ENCODE measurements around the gene HS2ST1. TPM values are rescaled to one million over a fixed set of nuclear protein-coding genes. Genes with fewer than 3 reads are reported as not detected.
A peak's percentile ranks its signal among the peaks of the same experiment; 100 is the strongest.

HS2ST1 gene
- total RNA-seq, 2 donors from 2014 or later, result 6.5 to 10.4 TPM

- Histone ChIP-seq H3K27ac (no peak overlapping the region), H3K4me3 (no peak overlapping the region), H3K36me3 (no peaks in the 10 kb centered on the region), H3K9me3 (no peaks in the 10 kb centered on the region), H3K27me3 (replicated peaks; ENCODE audit: insufficient read depth) (no peaks in the 10 kb centered on the region), H3K4me1 (ENCODE audit: control insufficient read depth in 1 of 2, low read depth in 2 of 2) (no peaks in the 10 kb centered on the region)
- peak; percentile 69 for ATAC-seq (ENCODE audit: insufficient number of reproducible peaks, low FRiP score, low read depth)
- DNase-seq (ENCODE audit: low spot score), result no peak
- no peak for TF ChIP-seq CTCF (IDR thresholded peaks at IDR 0.05)
Observed at GRCh38 chr1:87113313-87113712, 198.9 kb downstream of the HS2ST1 start.

GRCh38 chr1:87115317-87115890 is 201.0 kb downstream of the HS2ST1 start:
- DNase-seq (ENCODE audit: low spot score) (no peak), ATAC-seq (ENCODE audit: insufficient number of reproducible peaks, low FRiP score, low read depth) (no peak)
- no peaks in the 10 kb centered on the region for H3K9me3 ChIP-seq
- no peak overlapping the region for H3K4me3 ChIP-seq
- no peaks in the 10 kb centered on the region for H3K4me1 ChIP-seq (ENCODE audit: control insufficient read depth in 1 of 2, low read depth in 2 of 2)
- TF ChIP-seq CTCF (IDR thresholded peaks at IDR 0.05), result no peak
- no peaks in the 10 kb centered on the region for H3K27me3 ChIP-seq (replicated peaks; ENCODE audit: insufficient read depth)
- no peaks in the 10 kb centered on the region for H3K36me3 ChIP-seq
- no peak overlapping the region for H3K27ac ChIP-seq

GRCh38 chr1:87115891-87116290 is 201.5 kb downstream of the HS2ST1 start:
- Histone ChIP-seq H3K4me1 (ENCODE audit: control insufficient read depth in 1 of 2, low read depth in 2 of 2) (no peaks in the 10 kb centered on the region), H3K27ac (no peak overlapping the region), H3K27me3 (replicated peaks; ENCODE audit: insufficient read depth) (no peaks in the 10 kb centered on the region), H3K36me3 (no peaks in the 10 kb centered on the region), H3K4me3 (no peak overlapping the region), H3K9me3 (no peaks in the 10 kb centered on the region)
- no peak for DNase-seq (ENCODE audit: low spot score)
- no peak for ATAC-seq (ENCODE audit: insufficient number of reproducible peaks, low FRiP score, low read depth)
- no peak for TF ChIP-seq CTCF (IDR thresholded peaks at IDR 0.05)

- no peak overlapping the region for H3K4me3 ChIP-seq
- no peaks in the 10 kb centered on the region for H3K36me3 ChIP-seq
- H3K4me1 ChIP-seq (ENCODE audit: control insufficient read depth in 1 of 2, low read depth in 2 of 2), result no peaks in the 10 kb centered on the region
- DNase-seq (ENCODE audit: low spot score) (no peak), ATAC-seq (ENCODE audit: insufficient number of reproducible peaks, low FRiP score, low read depth) (no peak)
- no peak overlapping the region for H3K27ac ChIP-seq
- no peak for TF ChIP-seq CTCF (IDR thresholded peaks at IDR 0.05)
- no peaks in the 10 kb centered on the region for H3K9me3 ChIP-seq
- no peaks in the 10 kb centered on the region for H3K27me3 ChIP-seq (replicated peaks; ENCODE audit: insufficient read depth)
Observed at GRCh38 chr1:87117761-87118368, 203.4 kb downstream of the HS2ST1 start.

- no peak overlapping the region for H3K27ac ChIP-seq
- DNase-seq (ENCODE audit: low spot score) (no peak), ATAC-seq (ENCODE audit: insufficient number of reproducible peaks, low FRiP score, low read depth) (no peak)
- TF ChIP-seq CTCF (IDR thresholded peaks at IDR 0.05), result no peak
- H3K27me3 ChIP-seq (replicated peaks; ENCODE audit: insufficient read depth), result no peaks in the 10 kb centered on the region
- H3K4me3 ChIP-seq, result no peak overlapping the region
- H3K4me1 ChIP-seq (ENCODE audit: control insufficient read depth in 1 of 2, low read depth in 2 of 2), result no peaks in the 10 kb centered on the region
- H3K36me3 ChIP-seq, result no peaks in the 10 kb centered on the region
- no peaks in the 10 kb centered on the region for H3K9me3 ChIP-seq
Observed at GRCh38 chr1:87119541-87120140, 205.2 kb downstream of the HS2ST1 start.

All from thoracic aorta (tissue), 2 donors.